ENCODE data around the gene SGMS1. TPM values are rescaled to one million over a fixed set of nuclear protein-coding genes. Genes with fewer than 3 reads are reported as not detected.

Gene SGMS1
- total and polyA plus RNA-seq, 2 donors (not counting 1 experiment from before 2014, with no cell fraction given): 10.0 to 43.5 TPM

DNA sequence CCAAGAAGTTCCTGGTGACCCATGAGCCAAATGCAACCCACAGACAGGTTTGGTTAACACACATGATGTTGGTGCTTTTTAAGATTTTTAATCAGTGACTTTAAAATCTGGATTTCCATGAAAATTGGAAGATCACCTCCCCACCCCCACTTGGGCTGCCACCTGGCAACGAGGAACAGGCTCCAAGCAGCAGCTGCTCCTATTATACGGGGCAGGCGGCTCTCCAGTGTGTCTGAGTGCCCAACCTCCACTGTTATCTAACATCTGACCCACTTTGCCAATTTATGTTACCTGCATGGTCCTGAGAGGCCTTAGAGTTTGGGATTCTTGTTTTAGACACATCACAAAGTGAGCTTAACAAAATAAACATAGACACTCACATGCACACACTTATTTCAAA lies 56.4 kb downstream of the SGMS1 start:
- no peak for DNase-seq
- H3K9me3 Mint-ChIP-seq (ENCODE audit: insufficient read depth): no peaks in the 10 kb centered on the region
- Histone ChIP-seq H3K27me3 (replicated peaks in 1 of 4; ENCODE audit: control extremely low read depth in 1 of 4, control insufficient read depth in 3 of 4, insufficient read depth in 4 of 4, low read length in 3 of 4) (no peaks in the 10 kb centered on the region), H2AFZ (ENCODE audit: insufficient read depth, low read depth, low read length, poor library complexity, severe bottlenecking) (no peak overlapping the region), H3K36me3 (replicated peaks in 1 of 2; ENCODE audit: control extremely low read depth in 1 of 2, control insufficient read depth in 1 of 2, extremely low read depth in 1 of 2, insufficient read depth in 2 of 2, low read length in 1 of 2) (peaks cover 3 to 6% of the 10 kb centered on the region in 2 experiments), H3K4me2 (replicated peaks; ENCODE audit: low read depth, low read length, poor library complexity, severe bottlenecking) (no peak overlapping the region), H3K79me2 (ENCODE audit: control insufficient read depth, insufficient read depth, low read length) (peaks cover 76% of the 10 kb centered on the region), H3K4me1 (ENCODE audit: control insufficient read depth in 2 of 2, insufficient read depth in 2 of 2, low read length in 2 of 2) (no peaks in the 10 kb centered on the region), H4K20me1 (ENCODE audit: control insufficient read depth, insufficient read depth, low read length, poor library complexity, severe bottlenecking) (peaks cover 48% of the 10 kb centered on the region), H3K27ac (ENCODE audit: low read length in 2 of 2) (no peak overlapping the region), H3K9ac (ENCODE audit: low read length) (no peak overlapping the region), H3K4me3 (ENCODE audit: control extremely low read depth in 1 of 5, extremely low read depth in 1 of 5, insufficient read depth in 1 of 5, low read depth in 2 of 5, low read length in 4 of 5) (no peak overlapping the region), H3K9me3 (ENCODE audit: control extremely low read depth in 1 of 3, control insufficient read depth in 2 of 3, insufficient read depth in 1 of 3, low read length in 2 of 3) (no peaks in the 10 kb centered on the region)
- no peak overlapping the region for H3K27ac Mint-ChIP-seq
- intact Hi-C loops (cut with micrococcal nuclease): no loop called here
- H3K4me1 Mint-ChIP-seq: peaks cover 7% of the 10 kb centered on the region
- CTCF ChIA-PET: no interaction called here
- WGBS (ENCODE audit: insufficient coverage): 100% methylated on average over 1 of the region's 3 CpGs
- no peak for ATAC-seq (ENCODE audit: low read depth)
- no peak overlapping the region for H3K4me3 Mint-ChIP-seq
- TF ChIP-seq, protein P1, sequence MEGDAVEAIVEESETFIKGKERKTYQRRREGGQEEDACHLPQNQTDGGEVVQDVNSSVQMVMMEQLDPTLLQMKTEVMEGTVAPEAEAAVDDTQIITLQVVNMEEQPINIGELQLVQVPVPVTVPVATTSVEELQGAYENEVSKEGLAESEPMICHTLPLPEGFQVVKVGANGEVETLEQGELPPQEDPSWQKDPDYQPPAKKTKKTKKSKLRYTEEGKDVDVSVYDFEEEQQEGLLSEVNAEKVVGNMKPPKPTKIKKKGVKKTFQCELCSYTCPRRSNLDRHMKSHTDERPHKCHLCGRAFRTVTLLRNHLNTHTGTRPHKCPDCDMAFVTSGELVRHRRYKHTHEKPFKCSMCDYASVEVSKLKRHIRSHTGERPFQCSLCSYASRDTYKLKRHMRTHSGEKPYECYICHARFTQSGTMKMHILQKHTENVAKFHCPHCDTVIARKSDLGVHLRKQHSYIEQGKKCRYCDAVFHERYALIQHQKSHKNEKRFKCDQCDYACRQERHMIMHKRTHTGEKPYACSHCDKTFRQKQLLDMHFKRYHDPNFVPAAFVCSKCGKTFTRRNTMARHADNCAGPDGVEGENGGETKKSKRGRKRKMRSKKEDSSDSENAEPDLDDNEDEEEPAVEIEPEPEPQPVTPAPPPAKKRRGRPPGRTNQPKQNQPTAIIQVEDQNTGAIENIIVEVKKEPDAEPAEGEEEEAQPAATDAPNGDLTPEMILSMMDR (IDR thresholded peaks at IDR 0.05): no peak
- TF ChIP-seq EZH2 (IDR thresholded peaks at IDR 0.05; ENCODE audit: borderline replicate concordance, insufficient read depth, low read depth, low read length, poor library complexity, severe bottlenecking): no peak
- POLR2A ChIA-PET: no interaction called here
- no peaks in the 10 kb centered on the region for H3K27me3 Mint-ChIP-seq

DNA sequence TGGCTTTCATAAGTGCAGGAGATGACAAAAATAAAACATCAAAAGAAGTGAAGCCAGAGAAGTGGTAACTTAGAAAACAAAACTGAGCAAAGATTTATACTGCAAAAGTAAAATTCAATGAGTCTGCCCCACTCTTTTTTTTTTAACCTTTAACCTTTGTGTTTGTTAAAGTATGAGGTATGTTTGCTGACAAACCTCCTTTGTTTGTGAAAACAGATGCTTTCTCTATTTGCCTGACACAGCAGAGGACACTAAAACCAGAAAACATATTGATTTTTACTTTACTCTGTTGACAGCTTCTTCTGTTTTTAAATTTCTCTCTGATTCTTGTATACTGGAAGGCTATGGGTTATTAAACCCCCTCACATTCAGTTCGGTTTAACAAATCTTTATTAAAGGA lies 57.6 kb downstream of the SGMS1 start:
- DNase-seq: no peak
- H3K79me2 ChIP-seq (ENCODE audit: control insufficient read depth, insufficient read depth, low read length): peaks cover 77% of the 10 kb centered on the region
- no peak overlapping the region for H3K4me3 ChIP-seq (ENCODE audit: control extremely low read depth in 1 of 5, extremely low read depth in 1 of 5, insufficient read depth in 1 of 5, low read depth in 2 of 5, low read length in 4 of 5)
- Mint-ChIP-seq H3K27me3 (no peaks in the 10 kb centered on the region), H3K4me3 (no peak overlapping the region), H3K4me1 (peaks cover 6% of the 10 kb centered on the region), H3K9me3 (ENCODE audit: insufficient read depth) (no peaks in the 10 kb centered on the region), H3K27ac (no peak overlapping the region)
- no peak overlapping the region for H3K27ac ChIP-seq (ENCODE audit: low read length in 2 of 2)
- TF ChIP-seq, protein P1 (IDR thresholded peaks at IDR 0.05): no peak
- no peak for TF ChIP-seq EZH2 (IDR thresholded peaks at IDR 0.05; ENCODE audit: borderline replicate concordance, insufficient read depth, low read depth, low read length, poor library complexity, severe bottlenecking)
- H3K9ac ChIP-seq (ENCODE audit: low read length): no peak overlapping the region
- ATAC-seq (ENCODE audit: low read depth): no peak
- H3K36me3 ChIP-seq (replicated peaks in 1 of 2; ENCODE audit: control extremely low read depth in 1 of 2, control insufficient read depth in 1 of 2, extremely low read depth in 1 of 2, insufficient read depth in 2 of 2, low read length in 1 of 2): peaks cover 3 to 6% of the 10 kb centered on the region in 2 experiments
- H3K4me1 ChIP-seq (ENCODE audit: control insufficient read depth in 2 of 2, insufficient read depth in 2 of 2, low read length in 2 of 2): no peaks in the 10 kb centered on the region
- POLR2A ChIA-PET: no interaction called here
- intact Hi-C loops (cut with micrococcal nuclease): no loop called here
- no CpG with 5 or more reads among the region's 1 CpG for WGBS (ENCODE audit: insufficient coverage)
- CTCF ChIA-PET: no interaction called here
- peaks cover 49% of the 10 kb centered on the region for H4K20me1 ChIP-seq (ENCODE audit: control insufficient read depth, insufficient read depth, low read length, poor library complexity, severe bottlenecking)
- no peak overlapping the region for H3K4me2 ChIP-seq (replicated peaks; ENCODE audit: low read depth, low read length, poor library complexity, severe bottlenecking)
- H3K9me3 ChIP-seq (ENCODE audit: control extremely low read depth in 1 of 3, control insufficient read depth in 2 of 3, insufficient read depth in 1 of 3, low read length in 2 of 3): no peaks in the 10 kb centered on the region
- H3K27me3 ChIP-seq (replicated peaks in 1 of 4; ENCODE audit: control extremely low read depth in 1 of 4, control insufficient read depth in 3 of 4, insufficient read depth in 4 of 4, low read length in 3 of 4): no peaks in the 10 kb centered on the region
- no peak overlapping the region for H2AFZ ChIP-seq (ENCODE audit: insufficient read depth, low read depth, low read length, poor library complexity, severe bottlenecking)
